Measurements from ENCODE around the gene ATP6V1C2. TPM values are rescaled to one million over a fixed set of nuclear protein-coding genes. Genes with fewer than 3 reads are reported as not detected.
A peak's percentile ranks its signal among the peaks of the same experiment; 100 is the strongest.

ATP6V1C2 gene
- total and polyA plus RNA-seq, 8 donors: 0.06 to 2.0 (median 0.34) TPM; not detected in 1

- WGBS, 2 donors: 80 to 86% methylated on average over 13 of the region's 13 CpGs
- no peak for ATAC-seq
- peak in 1 of 6 donors; percentile 26 for DNase-seq
Observed at GRCh38 chr2:10760794-10761504, 39.5 kb downstream of the ATP6V1C2 start.

GRCh38 chr2:10761591-10761990 lies 40.2 kb downstream of the ATP6V1C2 start:
- intact Hi-C loops (cut with DNase I): no loop called here
- Histone ChIP-seq H3K4me1 (no peaks in the 10 kb centered on the region), H3K9me3 (no peaks in the 10 kb centered on the region), H3K27me3 (no peaks in the 10 kb centered on the region), H3K4me3 (no peak overlapping the region), H3K27ac (no peak overlapping the region), H3K36me3 (no peaks in the 10 kb centered on the region)
- no peak for FAIRE-seq
- peak in 1 of 6 donors; percentile 26 for DNase-seq
- WGBS, 2 donors: 82 to 85% methylated on average over 9 of the region's 9 CpGs
- no peak for TF ChIP-seq CTCF (IDR thresholded peaks at IDR 0.05)
- no peak for ATAC-seq

More at GRCh38 chr2:10760794-10761504, 39.5 kb downstream of the ATP6V1C2 start:
- Histone ChIP-seq H3K36me3 (no peaks in the 10 kb centered on the region), H3K4me3 (no peak overlapping the region), H3K4me1 (no peaks in the 10 kb centered on the region), H3K27ac (no peak overlapping the region), H3K27me3 (no peaks in the 10 kb centered on the region), H3K9me3 (no peaks in the 10 kb centered on the region)
- FAIRE-seq: no peak
- no peak for TF ChIP-seq CTCF (IDR thresholded peaks at IDR 0.05)
- intact Hi-C loops (cut with DNase I): no loop called here

DNA sequence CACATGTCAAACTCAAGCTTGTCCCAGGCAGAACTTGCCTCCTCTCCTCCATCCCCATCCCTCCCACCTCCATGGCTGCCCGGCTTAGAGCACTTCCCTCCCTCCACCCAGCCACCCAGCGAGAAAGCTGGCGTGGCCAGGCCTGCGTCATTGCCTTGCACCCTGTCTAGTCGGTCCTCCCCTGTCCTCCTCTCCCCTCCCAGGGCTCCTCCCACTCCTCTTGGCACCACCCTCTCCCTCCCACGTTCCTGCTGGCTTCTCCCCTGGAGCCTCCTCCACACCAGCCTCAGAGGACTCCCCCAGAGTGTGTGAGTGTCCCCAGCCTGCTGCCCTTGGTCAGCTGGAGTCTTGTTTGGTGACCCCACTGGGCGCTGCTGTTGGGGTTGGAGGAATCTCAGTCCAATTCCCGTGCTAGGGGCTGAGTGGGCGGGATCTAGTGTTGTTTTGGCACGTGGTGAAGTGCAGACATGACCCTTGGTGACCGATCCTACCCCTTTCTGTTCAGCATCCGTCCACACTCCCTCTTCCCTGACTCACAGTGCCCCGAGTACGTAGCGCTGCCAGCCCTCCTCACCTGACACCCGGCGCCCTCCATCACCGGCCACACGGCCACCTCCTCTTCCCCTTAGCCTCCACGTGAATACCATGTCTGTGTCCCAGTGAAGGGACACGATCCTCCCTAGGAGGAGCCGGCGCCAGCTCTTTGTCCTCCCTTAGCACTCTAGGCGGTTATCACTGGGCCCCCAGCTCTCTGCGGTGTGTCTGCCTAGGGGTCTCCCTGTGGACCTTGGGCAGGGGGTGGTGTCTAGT lies 41.4 kb downstream of the ATP6V1C2 start:
- FAIRE-seq: no peak
- no peak for TF ChIP-seq CTCF (IDR thresholded peaks at IDR 0.05)
- WGBS, 2 donors: 51 to 55% methylated on average over 25 of the region's 25 CpGs

DNA sequence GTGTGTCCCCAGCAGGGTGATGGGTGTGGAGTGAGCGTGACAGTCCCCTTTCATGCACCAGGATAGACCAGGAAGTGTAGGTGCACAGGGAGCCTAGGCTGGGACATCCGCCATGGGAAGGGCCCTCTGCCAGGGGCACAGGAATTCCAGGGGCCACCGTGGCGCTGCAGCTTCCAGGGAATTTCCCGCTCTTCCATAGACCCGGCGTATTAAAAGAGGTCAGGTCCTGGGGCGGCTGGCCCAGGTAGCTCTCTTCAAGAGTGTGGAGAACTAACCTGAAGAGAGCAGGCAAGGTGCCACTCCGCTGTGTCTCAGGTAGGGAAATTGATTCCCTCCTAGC lies 42.0 kb downstream of the ATP6V1C2 start:
- FAIRE-seq (no peak), ATAC-seq (no peak), DNase-seq (no peak)
- 68 to 71% methylated on average over 9 of the region's 9 CpGs for WGBS, 2 donors
- no peak overlapping the region for H3K27ac ChIP-seq
- TF ChIP-seq CTCF (IDR thresholded peaks at IDR 0.05): no peak
- no peaks in the 10 kb centered on the region for H3K4me1 ChIP-seq
- H3K27me3 ChIP-seq: no peaks in the 10 kb centered on the region
- no peak overlapping the region for H3K4me3 ChIP-seq
- no peaks in the 10 kb centered on the region for H3K9me3 ChIP-seq
- intact Hi-C loops (cut with DNase I): no loop called here
- H3K36me3 ChIP-seq: no peaks in the 10 kb centered on the region

More for the DNA sequence above, 41.4 kb downstream of the ATP6V1C2 start:
- Histone ChIP-seq H3K36me3 (no peaks in the 10 kb centered on the region), H3K4me1 (no peaks in the 10 kb centered on the region), H3K4me3 (no peak overlapping the region), H3K9me3 (no peaks in the 10 kb centered on the region), H3K27me3 (no peaks in the 10 kb centered on the region), H3K27ac (no peak overlapping the region)
- intact Hi-C loops (cut with DNase I): no loop called here
- peak in 1 of 4 donors; percentile 8 for ATAC-seq
- peak in 1 of 6 donors; percentile 46 for DNase-seq
